ENCODE results near the gene NUMBL. TPM values are rescaled to one million over a fixed set of nuclear protein-coding genes. Genes with fewer than 3 reads are reported as not detected.
"Not testable (repeated sequence)": the region's sequence is repeated elsewhere in the genome, so short reads cannot be mapped to it uniquely, and the experiment has no call there.

Gene NUMBL
- total RNA-seq, 2 donors from 2014 or later: 9.1 to 73.5 TPM

DNA sequence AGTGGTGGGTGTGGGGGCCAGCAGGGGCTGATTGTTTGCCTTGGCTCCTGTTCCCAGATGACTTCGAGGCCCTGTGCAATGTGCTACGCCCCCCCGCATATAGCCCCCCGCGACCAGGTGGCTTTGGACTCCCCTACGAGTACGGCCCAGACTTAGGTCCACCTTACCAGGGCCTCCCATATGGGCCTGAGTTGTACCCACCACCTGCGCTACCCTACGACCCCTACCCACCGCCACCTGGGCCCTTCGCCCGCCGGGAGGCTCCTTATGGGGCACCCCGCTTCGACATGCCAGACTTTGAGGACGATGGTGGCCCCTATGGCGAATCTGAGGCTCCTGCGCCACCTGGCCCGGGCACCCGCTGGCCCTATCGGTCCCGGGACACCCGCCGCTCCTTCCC is 63.5 kb downstream of the NUMBL start:
- ATAC-seq (no peak), DNase-seq (no peak)
- Histone ChIP-seq H3K4me1 (peaks cover 5% of the 10 kb centered on the region), H3K9me3 (no peaks in the 10 kb centered on the region), H3K27me3 (no peaks in the 10 kb centered on the region), H3K4me3 (no peak overlapping the region), H3K36me3 (replicated peaks in 1 of 2; ENCODE audit: insufficient read depth in 1 of 2, low read depth in 2 of 2) (no peaks in the 10 kb centered on the region), H3K27ac (no peak overlapping the region)
- WGBS, 2 donors: 92 to 100% methylated on average over 12 to 24 of the region's 24 CpGs
- intact Hi-C loops (cut with DNase I): no loop called here
- TF ChIP-seq POLR2A (IDR thresholded peaks at IDR 0.05): no peak
- TF ChIP-seq, protein P1, sequence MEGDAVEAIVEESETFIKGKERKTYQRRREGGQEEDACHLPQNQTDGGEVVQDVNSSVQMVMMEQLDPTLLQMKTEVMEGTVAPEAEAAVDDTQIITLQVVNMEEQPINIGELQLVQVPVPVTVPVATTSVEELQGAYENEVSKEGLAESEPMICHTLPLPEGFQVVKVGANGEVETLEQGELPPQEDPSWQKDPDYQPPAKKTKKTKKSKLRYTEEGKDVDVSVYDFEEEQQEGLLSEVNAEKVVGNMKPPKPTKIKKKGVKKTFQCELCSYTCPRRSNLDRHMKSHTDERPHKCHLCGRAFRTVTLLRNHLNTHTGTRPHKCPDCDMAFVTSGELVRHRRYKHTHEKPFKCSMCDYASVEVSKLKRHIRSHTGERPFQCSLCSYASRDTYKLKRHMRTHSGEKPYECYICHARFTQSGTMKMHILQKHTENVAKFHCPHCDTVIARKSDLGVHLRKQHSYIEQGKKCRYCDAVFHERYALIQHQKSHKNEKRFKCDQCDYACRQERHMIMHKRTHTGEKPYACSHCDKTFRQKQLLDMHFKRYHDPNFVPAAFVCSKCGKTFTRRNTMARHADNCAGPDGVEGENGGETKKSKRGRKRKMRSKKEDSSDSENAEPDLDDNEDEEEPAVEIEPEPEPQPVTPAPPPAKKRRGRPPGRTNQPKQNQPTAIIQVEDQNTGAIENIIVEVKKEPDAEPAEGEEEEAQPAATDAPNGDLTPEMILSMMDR (IDR thresholded peaks at IDR 0.05): no peak

DNA sequence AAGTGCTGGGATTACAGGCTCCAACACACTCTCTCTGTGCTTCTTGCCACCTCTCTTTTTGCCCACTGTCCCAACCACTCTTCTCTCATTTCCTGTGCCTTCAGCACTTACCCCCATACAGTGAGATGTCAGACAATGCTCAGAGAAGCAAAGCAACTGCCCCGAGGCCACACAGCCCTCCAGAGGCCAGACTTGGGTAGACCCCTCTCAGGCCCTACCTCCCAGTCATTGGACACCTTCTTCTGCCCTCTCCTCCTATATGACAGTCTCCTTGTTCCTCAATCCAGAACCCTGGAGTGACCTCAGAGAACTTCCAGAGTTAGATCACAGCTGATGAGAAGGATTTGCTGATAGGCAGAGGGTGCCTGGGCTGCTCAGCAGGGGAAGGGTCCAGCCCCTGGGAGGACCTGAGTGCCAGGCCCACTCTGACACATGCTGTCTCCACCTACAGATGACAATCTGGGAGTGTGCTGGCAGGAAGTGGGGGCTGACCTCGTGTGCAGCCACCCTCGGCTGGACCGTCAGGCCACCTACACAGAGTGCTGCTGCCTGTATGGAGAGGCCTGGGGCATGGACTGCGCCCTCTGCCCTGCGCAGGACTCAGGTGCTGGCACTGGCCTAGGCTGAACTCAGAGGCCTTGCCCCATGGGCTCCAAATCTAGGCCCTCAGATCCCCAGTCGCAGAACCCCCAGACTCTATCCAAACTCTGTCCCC is 64.9 kb downstream of the NUMBL start:
- WGBS, 2 donors: 75% methylated on average over 2 to 6 of the region's 7 CpGs
- Histone ChIP-seq H3K27me3 (no peaks in the 10 kb centered on the region), H3K4me1 (peaks cover 5% of the 10 kb centered on the region), H3K36me3 (replicated peaks in 1 of 2; ENCODE audit: insufficient read depth in 1 of 2, low read depth in 2 of 2) (no peaks in the 10 kb centered on the region), H3K9me3 (no peaks in the 10 kb centered on the region), H3K27ac (no peak overlapping the region), H3K4me3 (no peak overlapping the region)
- DNase-seq (no peak), ATAC-seq (no peak)
- intact Hi-C loops (cut with DNase I): no loop called here
- TF ChIP-seq, protein P1 (IDR thresholded peaks at IDR 0.05): no peak
- no peak for TF ChIP-seq POLR2A (IDR thresholded peaks at IDR 0.05)

DNA sequence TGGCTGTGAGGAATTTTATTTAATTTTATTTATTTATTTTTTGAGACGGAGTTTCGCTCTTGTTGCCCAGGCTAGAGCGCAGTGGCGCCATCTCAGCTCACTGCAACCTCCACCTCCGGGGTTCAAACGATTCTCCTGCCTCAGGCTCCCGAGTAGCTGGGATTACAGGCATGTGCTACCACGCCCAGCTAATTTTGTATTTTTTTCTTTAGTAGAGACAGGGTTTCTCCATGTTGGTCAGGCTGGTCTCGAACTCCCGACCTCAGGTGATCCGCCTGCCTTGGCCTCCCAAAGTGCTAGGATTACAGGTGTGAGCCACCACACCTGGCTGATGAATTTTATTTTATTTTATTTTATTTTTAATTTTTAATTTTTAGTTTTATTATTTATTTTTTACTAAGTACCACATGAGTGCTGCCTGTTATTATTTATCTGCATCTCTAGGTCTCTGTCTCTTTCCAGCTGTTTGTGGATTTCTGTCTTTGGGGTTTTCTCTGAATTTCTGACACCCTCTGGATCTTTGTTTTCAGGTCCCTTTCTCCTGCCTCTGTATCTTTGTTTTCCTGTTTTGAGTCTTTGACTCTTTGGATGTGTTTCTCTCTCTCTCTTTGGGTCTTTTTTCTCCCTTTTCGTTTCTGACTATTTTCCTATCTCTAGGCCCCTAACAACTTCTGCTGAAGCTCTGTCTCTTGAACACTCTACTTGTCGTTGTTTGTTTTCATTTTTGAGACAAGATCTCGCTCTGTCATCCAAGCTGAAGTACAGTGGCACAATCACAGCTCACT is 65.9 kb downstream of the NUMBL start:
- H3K4me1 ChIP-seq; intact Hi-C loops (cut with DNase I); H3K9me3 ChIP-seq; H3K36me3 ChIP-seq (replicated peaks in 1 of 2; ENCODE audit: insufficient read depth in 1 of 2, low read depth in 2 of 2); DNase-seq; H3K4me3 ChIP-seq; H3K27ac ChIP-seq; H3K27me3 ChIP-seq; ATAC-seq: not testable (repeated sequence)
- WGBS, 2 donors: 84 to 88% methylated on average over 14 of the region's 14 CpGs

DNA sequence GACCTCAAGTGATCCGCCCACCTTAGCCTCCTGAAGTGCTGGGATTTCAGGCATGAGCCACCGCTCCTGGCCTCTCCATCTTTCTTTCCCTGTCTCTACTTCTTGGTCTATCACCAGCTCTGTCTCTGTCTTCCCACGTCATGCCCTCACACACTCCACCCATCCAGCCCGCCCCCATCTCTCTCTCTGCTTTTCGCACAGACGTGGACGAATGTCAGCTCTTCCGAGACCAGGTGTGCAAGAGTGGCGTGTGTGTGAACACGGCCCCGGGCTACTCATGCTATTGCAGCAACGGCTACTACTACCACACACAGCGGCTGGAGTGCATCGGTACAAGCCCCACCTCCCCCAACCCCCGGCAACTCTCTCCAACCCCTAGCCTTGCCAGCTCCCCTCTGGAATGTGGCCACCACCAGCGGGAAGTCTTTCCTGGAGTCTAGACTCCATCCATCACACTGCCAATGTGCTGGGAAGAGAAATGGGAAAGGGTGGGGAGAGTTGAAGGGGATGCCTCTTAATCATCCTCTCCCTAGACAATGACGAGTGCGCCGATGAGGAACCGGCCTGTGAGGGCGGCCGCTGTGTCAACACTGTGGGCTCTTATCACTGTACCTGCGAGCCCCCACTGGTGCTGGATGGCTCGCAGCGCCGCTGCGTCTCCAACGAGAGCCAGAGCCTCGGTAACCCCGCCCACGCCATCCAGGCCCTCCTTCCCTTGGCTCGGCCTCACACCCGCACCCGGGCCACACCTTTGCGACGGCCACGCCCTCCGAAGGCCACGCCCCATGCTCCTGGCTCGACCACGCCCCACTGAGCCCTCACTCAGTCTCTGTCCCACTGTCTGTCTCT is 66.8 kb downstream of the NUMBL start:
- DNase-seq (peak in 3 of 4 donors; percentile 30 to 52 (median 30)), ATAC-seq (peak; percentile 45)
- TF ChIP-seq, protein P1 (IDR thresholded peaks at IDR 0.05): no peak
- TF ChIP-seq POLR2A (IDR thresholded peaks at IDR 0.05): no peak
- peaks cover 5% of the 10 kb centered on the region for H3K4me1 ChIP-seq
- 59 to 74% methylated on average over 29 to 41 of the region's 41 CpGs for WGBS, 2 donors
- H3K27me3 ChIP-seq: no peaks in the 10 kb centered on the region
- intact Hi-C loops (cut with DNase I): no loop called here
- H3K36me3 ChIP-seq (replicated peaks in 1 of 2; ENCODE audit: insufficient read depth in 1 of 2, low read depth in 2 of 2): no peaks in the 10 kb centered on the region
- no peak overlapping the region for H3K27ac ChIP-seq
- no peak overlapping the region for H3K4me3 ChIP-seq
- H3K9me3 ChIP-seq: no peaks in the 10 kb centered on the region

DNA sequence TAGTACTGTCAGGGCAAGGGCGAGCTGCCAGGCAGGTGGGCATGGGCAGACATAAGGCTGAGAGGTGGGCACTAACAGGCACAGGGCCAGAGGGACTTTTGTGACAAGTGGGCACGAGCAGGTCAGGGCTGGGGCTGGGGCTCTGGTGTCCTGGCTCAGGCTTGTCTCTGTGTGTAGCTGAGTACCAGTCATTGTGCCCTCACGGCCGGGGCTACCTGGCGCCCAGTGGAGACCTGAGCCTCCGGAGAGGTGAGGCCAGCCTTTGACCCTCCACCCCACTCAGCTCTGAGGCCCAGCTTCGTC is 67.7 kb downstream of the NUMBL start:
- ATAC-seq (no peak), DNase-seq (no peak)
- Histone ChIP-seq H3K4me3 (no peak overlapping the region), H3K27ac (no peak overlapping the region), H3K4me1 (peaks cover 5% of the 10 kb centered on the region), H3K27me3 (no peaks in the 10 kb centered on the region), H3K36me3 (replicated peaks in 1 of 2; ENCODE audit: insufficient read depth in 1 of 2, low read depth in 2 of 2) (no peaks in the 10 kb centered on the region), H3K9me3 (no peaks in the 10 kb centered on the region)
- intact Hi-C loops (cut with DNase I): no loop called here
- WGBS, 2 donors: 90 to 95% methylated on average over 5 to 7 of the region's 7 CpGs
- TF ChIP-seq, protein P1 (IDR thresholded peaks at IDR 0.05): no peak
- no peak for TF ChIP-seq POLR2A (IDR thresholded peaks at IDR 0.05)

All from body of pancreas (tissue), 4 donors.